Muscle of back (tissue), 11 donors: ENCODE data around the gene NCOA7. TPM values are rescaled to one million over a fixed set of nuclear protein-coding genes. Genes with fewer than 3 reads are reported as not detected.
"Not testable (repeated sequence)": the region's sequence is repeated elsewhere in the genome, so short reads cannot be mapped to it uniquely, and the experiment has no call there.

ENCODE experiments used
- DNase-seq, 3 donors: peaks; one replicate each; pipeline versions ENCODE4 v3.0.0 to v3.0.0-alpha.2; 2013
- polyA plus RNA-seq, 10 donors: library from polyadenylated mRNA; unstranded; fragments of 120-200 nt; gene quantifications; one replicate each; pipeline ENCODE4 v1.2.1, GENCODE V29; 2013; ENCODE audit not compliant: insufficient read length in 10 of 10

NCOA7 gene
- polyA plus RNA-seq, 10 donors: 4.3 to 10.3 (median 7.5) TPM

GRCh38 chr6:125963817-125964216, 173.1 kb downstream of the NCOA7 start:
- DNase-seq: no peak

GRCh38 chr6:125966569-125966968, 175.8 kb downstream of the NCOA7 start:
- no peak for DNase-seq

DNA sequence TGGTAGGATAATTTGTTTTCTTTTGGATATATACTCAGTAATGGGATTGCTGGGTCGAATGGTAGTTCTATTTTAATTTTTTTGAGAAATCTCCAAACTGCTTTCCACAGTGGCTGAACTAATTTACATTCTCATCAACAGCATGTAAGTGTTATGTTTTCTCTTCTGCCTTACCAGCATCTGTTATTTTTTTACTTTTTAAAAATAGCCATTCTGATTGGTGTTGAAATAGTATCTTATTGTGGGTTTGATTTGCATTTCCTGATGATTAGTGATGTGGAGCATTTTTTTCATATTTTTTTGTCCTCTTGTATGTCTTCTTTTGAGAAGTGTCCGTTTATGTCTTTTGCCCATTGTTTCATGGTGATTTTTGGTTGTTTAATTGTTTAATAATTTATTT, 177.7 kb downstream of the NCOA7 start:
- DNase-seq: no peak

GRCh38 chr6:125970760-125971159, 180.0 kb downstream of the NCOA7 start:
- no peak for DNase-seq

GRCh38 chr6:125972478-125972877, 181.7 kb downstream of the NCOA7 start:
- DNase-seq: not testable (repeated sequence)

DNA sequence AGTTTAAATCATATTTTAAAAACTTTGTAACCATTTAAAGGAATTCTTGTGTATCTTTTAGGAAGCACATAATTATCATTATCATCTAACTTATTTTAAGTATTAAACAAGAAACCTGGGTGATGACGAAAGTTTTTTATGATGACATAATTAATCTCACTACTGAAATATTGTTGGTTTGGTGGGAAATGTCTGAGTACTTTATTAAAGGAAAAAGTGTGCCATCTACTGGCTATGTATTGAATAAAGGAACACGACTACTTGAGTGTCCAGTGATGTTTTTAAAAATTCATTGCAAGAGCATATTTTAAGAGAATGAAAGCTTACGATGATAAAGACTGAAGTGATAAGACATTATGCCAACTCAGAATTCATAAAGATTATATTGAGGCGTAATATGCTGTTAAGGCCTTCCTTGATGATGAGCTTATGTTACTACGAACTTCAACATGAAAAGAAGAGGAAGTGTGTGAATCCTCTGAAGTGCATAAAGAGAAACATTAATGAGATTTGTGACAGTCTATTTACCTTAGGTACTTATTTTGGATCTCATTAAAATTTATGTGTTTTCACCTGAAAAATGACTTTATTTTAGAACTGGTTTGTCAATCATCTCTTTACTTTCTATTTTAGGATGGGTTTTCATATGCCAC, 183.6 kb downstream of the NCOA7 start:
- DNase-seq: peak in 2 of 3 donors; percentile 29 to 62

DNA sequence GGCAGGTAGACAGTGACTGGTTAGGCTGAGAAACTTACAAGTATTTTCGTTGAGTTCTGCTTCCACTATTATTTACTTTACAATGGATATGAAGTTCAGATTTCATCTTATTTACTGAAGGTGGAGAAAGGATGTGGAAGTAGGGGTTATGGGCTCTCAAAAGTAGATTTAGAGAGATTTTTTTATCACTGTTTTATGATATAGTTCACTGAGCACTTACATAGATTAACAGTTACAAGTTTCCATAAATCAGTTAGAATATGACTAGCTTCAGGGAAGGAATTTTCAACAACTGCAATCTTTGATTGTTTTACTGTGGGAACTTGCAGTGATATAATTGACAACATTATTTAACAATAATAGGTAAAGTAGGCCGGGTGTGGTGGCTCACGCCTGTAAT, 188.3 kb downstream of the NCOA7 start:
- no peak for DNase-seq

Other genes starting within 250 kb of the NCOA7 start
- 10 to 100 TPM in 6 of 10 donors, 1 to 10 TPM in 4; 7.5 to 15.4 (median 10.5) TPM for gene HEY2, start 41.3 kb upstream of the NCOA7 start, polyA plus RNA-seq
- 10 to 100 TPM; 23.1 to 35.1 (median 31.9) TPM for gene HINT3, start 165.8 kb downstream of the NCOA7 start, polyA plus RNA-seq
- gene TRMT11, start 195.6 kb downstream of the NCOA7 start, polyA plus RNA-seq: 10 to 100 TPM in 9 of 10 donors, 1 to 10 TPM in 1; 9.8 to 18.0 (median 15.8) TPM